Fibroblast of upper back skin (primary cell): ENCODE data around the gene DLG4.

Experiments used
- DNase-seq: peaks from one replicate; pipeline ENCODE4 v3.0.0-alpha.2; 2013

DLG4 gene

GRCh38 chr17:7226721-7227710 lies 7.4 kb upstream of the DLG4 start:
- no peak for DNase-seq

- DNase-seq = no peak
These were observed 6.2 kb upstream of the DLG4 start for GRCh38 chr17:7225711-7226331.

GRCh38 chr17:7224661-7225111 lies 5.0 kb upstream of the DLG4 start:
- DNase-seq = no peak

GRCh38 chr17:7224110-7224509 lies 4.5 kb upstream of the DLG4 start:
- no peak for DNase-seq

- no peak for DNase-seq
These were observed 3.7 kb upstream of the DLG4 start for GRCh38 chr17:7223375-7223774.

- DNase-seq = no peak
These were observed 3.3 kb upstream of the DLG4 start for GRCh38 chr17:7222972-7223292.

GRCh38 chr17:7222093-7222971 lies 2.7 kb upstream of the DLG4 start:
- DNase-seq = no peak

- DNase-seq = no peak
These were observed 1.8 kb upstream of the DLG4 start for GRCh38 chr17:7221278-7222092.

GRCh38 chr17:7220593-7221277 lies 1.1 kb upstream of the DLG4 start:
- peak; percentile 57 for DNase-seq

GRCh38 chr17:7219229-7219811 lies 316 bp downstream of the DLG4 start:
- DNase-seq = no peak

- no peak for DNase-seq
These were observed 878 bp downstream of the DLG4 start for GRCh38 chr17:7218758-7219157.

- no peak for DNase-seq
These were observed 1.5 kb downstream of the DLG4 start for GRCh38 chr17:7218166-7218565.

GRCh38 chr17:7217113-7217987 lies 2.3 kb downstream of the DLG4 start:
- peak; percentile 83 for DNase-seq

- DNase-seq = no peak
These were observed 3.2 kb downstream of the DLG4 start for GRCh38 chr17:7216242-7217112.

GRCh38 chr17:7215652-7216180 lies 3.9 kb downstream of the DLG4 start:
- DNase-seq = peak; percentile 37

- no peak for DNase-seq
These were observed 4.4 kb downstream of the DLG4 start for GRCh38 chr17:7215136-7215638.

- peak; percentile 97 for DNase-seq
These were observed 5.1 kb downstream of the DLG4 start for GRCh38 chr17:7214300-7215135.

GRCh38 chr17:7213895-7214299 lies 5.7 kb downstream of the DLG4 start:
- DNase-seq = peak; percentile 77
